HG03280 (cell line): Measurements from ENCODE around the gene PIP5KL1.
A peak's percentile ranks its signal among the peaks of the same experiment; 100 is the strongest.

Source experiments
- ATAC-seq: cut with Tn5 transposase; IDR thresholded peaks from one replicate; pipeline ENCODE4 v1.9.1; 2021; ENCODE audit warnings: mild to moderate bottlenecking, moderate library complexity; ENCODE audit not compliant: unreplicated experiment

PIP5KL1 gene

GRCh38 chr9:127950513-127951289 is 20.1 kb upstream of the PIP5KL1 start:
- ATAC-seq, result no peak

DNA sequence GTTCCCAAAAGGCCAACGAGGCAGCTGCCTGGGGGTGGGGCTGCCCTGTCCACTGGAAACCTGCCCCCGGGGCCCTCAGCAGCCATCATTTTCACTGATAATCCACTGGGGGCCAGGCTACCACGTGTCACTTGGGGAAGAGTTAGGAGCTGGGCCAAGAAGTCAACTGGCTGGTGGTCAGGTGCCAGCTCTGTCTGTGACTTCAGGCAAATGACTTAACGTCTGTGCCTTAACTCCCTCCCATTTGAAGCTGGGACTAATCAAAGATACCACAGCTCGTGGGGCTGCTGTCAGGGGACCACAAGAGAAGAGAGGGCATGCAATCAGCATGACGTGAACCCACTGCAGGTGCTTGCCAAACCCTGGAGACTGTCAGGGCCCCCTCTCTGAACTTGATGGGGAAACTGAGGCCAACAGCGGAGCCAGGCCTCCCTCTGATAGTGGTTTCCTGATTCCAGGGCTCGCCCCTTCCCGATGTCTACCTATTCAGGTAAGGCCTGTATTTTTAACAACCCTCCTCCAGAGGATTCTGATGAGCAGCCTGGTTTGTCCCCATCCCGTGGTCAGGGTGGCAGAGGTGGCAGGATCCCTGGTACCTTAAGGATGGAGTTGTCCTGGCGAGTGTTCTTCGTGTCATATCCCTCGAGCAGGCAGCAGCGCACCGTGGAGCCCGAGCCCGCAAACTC is 19.4 kb upstream of the PIP5KL1 start:
- no peak for ATAC-seq

- no peak for ATAC-seq
Measured at GRCh38 chr9:127947841-127948710, 17.5 kb upstream of the PIP5KL1 start.

- no peak for ATAC-seq
Measured at GRCh38 chr9:127946728-127947127, 16.2 kb upstream of the PIP5KL1 start.

GRCh38 chr9:127945942-127946341 is 15.4 kb upstream of the PIP5KL1 start:
- no peak for ATAC-seq

DNA sequence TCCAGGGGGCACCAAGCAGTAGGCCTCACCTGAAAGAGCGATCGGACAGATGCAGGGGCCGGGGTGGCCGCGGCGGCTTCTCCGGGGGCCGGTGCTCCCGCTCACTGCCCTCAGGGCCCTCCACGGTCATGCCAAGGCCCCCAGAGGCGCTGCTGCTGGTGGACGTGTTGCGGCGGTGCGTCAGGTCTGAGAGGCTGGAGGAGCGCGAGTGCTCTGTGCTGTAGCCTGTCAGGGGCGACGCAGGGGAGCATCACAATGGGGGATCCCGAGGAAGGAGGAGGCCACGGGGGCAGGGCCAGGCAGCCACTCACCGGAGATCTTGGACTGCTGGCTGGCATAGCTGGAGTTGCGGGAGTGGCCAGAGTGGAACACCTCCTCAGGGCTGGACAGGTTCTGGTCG is 14.8 kb upstream of the PIP5KL1 start:
- ATAC-seq, result no peak

- ATAC-seq, result no peak
Measured at GRCh38 chr9:127944586-127945218, 14.1 kb upstream of the PIP5KL1 start.

GRCh38 chr9:127943731-127944144 is 13.2 kb upstream of the PIP5KL1 start:
- peak; percentile 58 for ATAC-seq

DNA sequence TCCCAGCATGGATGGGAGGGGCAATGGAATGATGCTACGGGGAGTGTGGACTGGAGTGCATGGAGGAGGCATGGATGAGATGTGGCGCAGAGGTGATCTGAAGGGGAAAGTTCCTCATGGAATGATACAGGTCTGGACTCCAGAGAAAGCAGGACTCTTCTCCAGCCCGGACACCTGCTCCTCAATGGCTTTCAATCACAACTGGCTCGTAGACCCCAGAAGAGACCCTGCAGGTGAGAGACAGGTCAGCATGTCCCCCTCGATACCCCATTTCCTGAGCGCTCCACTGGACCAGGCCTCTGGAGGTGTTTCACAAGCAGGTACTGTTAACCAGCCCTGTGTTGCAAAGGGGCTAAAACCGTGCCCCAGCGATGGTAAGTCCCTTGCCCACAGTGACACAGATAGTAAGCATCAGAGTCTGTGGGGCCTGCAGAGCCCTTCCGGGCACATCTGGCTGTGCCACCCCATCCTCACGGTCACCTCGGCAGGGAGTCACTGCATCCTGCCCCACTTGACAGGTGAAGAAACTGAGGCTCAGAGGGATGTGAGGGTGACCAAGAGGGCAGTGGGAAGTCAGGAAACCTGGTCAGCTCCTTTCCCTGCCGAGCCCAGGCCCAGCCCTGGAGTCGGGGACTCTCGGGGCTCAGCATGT is 12.6 kb upstream of the PIP5KL1 start:
- no peak for ATAC-seq

GRCh38 chr9:127942216-127943010 is 11.8 kb upstream of the PIP5KL1 start:
- no peak for ATAC-seq

DNA sequence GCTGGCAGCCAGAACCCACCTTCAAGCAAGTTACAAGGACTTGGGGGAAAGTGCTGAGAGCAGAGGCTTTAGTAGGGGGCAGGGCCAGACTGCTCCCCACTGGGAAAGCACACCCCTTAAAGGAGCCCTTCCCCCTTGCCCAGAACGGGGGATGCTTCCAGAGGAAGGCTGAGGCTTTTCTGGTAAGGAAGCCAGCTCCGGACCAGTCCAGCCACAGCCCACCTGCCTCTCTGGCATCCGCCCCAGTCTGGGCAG is 11.3 kb upstream of the PIP5KL1 start:
- ATAC-seq, result no peak

GRCh38 chr9:127941062-127941960 is 10.7 kb upstream of the PIP5KL1 start:
- ATAC-seq, result no peak

DNA sequence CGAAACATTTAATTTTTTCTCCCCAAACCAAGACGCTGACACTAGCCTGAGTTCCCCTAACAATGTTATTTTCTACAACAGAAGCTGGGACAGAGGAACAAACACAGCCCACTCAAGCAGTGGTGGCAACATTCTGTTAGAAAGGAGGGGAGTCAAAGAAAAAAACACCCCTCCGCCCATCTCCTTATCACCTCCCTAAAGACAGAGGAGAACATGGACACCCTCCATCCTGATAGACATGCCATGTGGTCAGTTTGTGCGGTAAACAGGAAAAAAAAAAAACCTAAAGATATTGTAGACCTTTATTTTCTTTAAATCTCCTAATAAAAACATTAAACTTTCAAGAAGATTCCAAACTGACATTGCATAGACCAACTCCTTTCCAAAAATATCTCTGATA is 10.0 kb upstream of the PIP5KL1 start:
- no peak for ATAC-seq

DNA sequence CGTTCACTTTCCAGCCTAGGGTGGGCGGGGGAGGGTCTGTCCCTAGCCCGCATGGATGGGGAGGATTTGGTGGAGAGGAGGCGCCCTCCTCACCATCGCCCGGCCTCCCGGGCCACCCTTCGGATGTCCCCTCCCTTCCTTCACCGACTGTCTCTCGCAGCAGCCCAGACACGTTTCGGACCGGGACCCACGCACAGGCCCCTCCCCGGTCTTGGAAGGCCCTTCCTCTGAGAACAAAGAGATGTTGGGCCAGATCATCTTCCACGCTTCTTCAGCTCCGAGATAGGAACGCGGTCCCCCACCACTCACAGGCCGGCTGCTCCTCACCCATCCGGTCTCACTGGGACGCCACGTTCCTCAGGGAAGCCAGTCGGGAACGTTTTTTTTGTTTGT is 7.7 kb upstream of the PIP5KL1 start:
- ATAC-seq, result no peak

DNA sequence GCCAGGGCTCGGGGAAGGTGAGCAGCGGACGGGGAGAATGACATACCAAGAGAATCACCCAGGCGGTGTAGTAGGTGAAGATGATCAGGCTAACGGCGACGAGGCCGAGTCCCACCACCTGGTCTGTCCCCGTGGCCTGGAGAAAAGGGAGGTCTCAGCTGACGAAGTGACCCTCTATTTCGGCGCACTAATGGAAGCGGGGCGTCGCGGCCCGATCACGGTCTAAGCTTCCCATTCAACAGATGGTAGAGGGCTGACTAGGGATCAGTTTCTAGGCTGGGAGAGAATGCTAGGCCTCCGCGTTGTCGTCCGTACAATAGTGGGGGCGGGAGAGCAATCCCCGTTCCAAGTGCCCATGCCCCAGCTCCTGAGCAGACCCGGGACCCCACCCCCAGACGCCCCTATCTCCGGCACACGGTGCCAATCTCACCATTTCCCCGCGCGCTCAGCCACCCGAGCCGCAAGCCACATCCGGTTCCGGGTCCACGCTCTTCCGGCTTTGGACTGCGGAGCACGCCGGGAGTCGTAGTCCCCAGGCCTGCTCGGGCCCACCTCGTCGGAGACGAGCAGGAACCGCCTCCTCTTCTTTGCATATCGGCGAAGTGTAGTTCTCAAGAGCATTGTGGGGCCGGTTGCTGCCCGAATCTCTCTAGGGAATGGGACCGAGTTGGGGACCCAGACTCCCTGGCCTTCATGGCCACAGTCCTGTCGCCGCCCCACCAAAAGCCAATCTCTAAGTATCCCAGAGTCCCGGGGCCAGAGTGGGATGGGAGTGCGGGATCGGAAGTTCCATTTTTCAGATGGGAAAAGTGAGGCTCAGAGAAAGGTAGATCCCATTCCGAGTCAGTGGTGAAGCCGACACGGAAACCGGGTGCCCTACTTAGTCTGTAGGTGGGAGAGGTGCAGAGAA is 7.1 kb upstream of the PIP5KL1 start, which contains the start of gene DPM2:
TSS of gene DPM2 (minus strand) at position 467 of the 910 bp plus-strand sequence. CDS start at position 433, 34 bp downstream.
- peak; percentile 94 for ATAC-seq

- no peak for ATAC-seq
Measured at GRCh38 chr9:127937056-127937387, 6.4 kb upstream of the PIP5KL1 start.

DNA sequence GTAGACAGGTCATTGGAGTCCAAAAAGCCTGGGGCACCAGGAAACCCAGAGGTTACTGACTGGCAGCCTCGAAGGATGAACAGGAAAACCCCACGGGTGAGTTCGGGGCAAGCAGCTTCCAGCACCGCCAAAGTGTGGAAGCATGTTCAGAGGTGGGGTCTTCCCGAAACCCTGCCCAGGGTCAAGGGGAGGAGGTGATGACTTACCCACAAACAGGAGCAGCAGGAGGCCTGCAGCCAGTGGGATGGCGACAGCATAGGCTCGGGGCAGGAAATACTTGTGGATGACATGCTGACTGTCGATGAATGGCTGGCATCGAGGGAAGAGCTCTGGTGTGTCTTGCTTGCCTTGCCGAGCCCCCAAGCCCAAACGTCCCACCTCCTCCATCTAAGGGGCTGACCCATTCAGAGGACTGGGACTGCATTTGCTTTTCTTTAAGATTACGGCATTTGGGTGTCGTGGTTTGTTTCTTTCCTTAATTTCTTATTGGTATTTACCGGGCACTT is 5.8 kb upstream of the PIP5KL1 start:
- ATAC-seq, result no peak

- ATAC-seq, result no peak
Measured at GRCh38 chr9:127935765-127936221, 5.2 kb upstream of the PIP5KL1 start.
